Cardiac fibroblast (primary cell): ENCODE measurements around the gene KDM8.

ENCODE experiments used
- DNase-seq, 2 donors: peaks; one replicate each; pipeline versions ENCODE4 v3.0.0 to v3.0.0-alpha.2; 2010; ENCODE audit warnings: low read depth in 2 of 2
- H3K4me3 ChIP-seq, 2 donors: replicated peaks in 1 of 2; 1 replicate in 1 of 2; 2 replicates in 1 of 2; pipeline ENCODE4 v1.5.1; 2011; ENCODE audit warnings: low read depth in 2 of 2, low read length in 2 of 2, mild to moderate bottlenecking in 2 of 2, moderate library complexity in 1 of 2
- CTCF ChIP-seq: IDR thresholded peaks from one replicate; pipeline ENCODE4 v1.5.1; 2011; ENCODE audit warnings: low read depth, mild to moderate bottlenecking, low read length, inconsistent platforms

The KDM8 gene

GRCh38 chr16:27228045-27228444 lies 24.7 kb downstream of the KDM8 start:
- TF ChIP-seq CTCF, result no peak
- no peak overlapping the region for H3K4me3 ChIP-seq
- no peak for DNase-seq

- no peak for TF ChIP-seq CTCF
- H3K4me3 ChIP-seq, result no peak overlapping the region
- no peak for DNase-seq
Observed at GRCh38 chr16:27228621-27229501, 25.5 kb downstream of the KDM8 start.

GRCh38 chr16:27229891-27230470 lies 26.7 kb downstream of the KDM8 start:
- DNase-seq, result no peak
- no peak overlapping the region for H3K4me3 ChIP-seq
- TF ChIP-seq CTCF, result no peak

- no peak overlapping the region for H3K4me3 ChIP-seq
- TF ChIP-seq CTCF, result no peak
- DNase-seq, result no peak
Observed at GRCh38 chr16:27230562-27231001, 27.3 kb downstream of the KDM8 start.

- no peak overlapping the region for H3K4me3 ChIP-seq
- TF ChIP-seq CTCF, result no peak
- no peak for DNase-seq
Observed at GRCh38 chr16:27231692-27232060, 28.4 kb downstream of the KDM8 start.

- no peak overlapping the region for H3K4me3 ChIP-seq
- DNase-seq, result peak in 1 of 2 donors; percentile 40
- TF ChIP-seq CTCF, result no peak
Observed at GRCh38 chr16:27232061-27232900, 29.0 kb downstream of the KDM8 start.
